IPS-18c (cell line): ENCODE data around the gene PCBP2.
"Not testable (repeated sequence)": the region's sequence is repeated elsewhere in the genome, so short reads cannot be mapped to it uniquely, and the experiment has no call there.

Experiments
- H3K4me3 ChIP-seq: 2 replicates; pipeline ENCODE4 v1.7.0; 2013; ENCODE audit warnings: low read depth, mild to moderate bottlenecking, low read length, moderate library complexity; ENCODE audit not compliant: insufficient read depth
- H3K9me3 ChIP-seq: one replicate; pipeline ENCODE4 v1.6.1; 2013; ENCODE audit warnings: mild to moderate bottlenecking, low read length, moderate library complexity; ENCODE audit not compliant: control insufficient read depth, insufficient read depth

PCBP2 gene

DNA sequence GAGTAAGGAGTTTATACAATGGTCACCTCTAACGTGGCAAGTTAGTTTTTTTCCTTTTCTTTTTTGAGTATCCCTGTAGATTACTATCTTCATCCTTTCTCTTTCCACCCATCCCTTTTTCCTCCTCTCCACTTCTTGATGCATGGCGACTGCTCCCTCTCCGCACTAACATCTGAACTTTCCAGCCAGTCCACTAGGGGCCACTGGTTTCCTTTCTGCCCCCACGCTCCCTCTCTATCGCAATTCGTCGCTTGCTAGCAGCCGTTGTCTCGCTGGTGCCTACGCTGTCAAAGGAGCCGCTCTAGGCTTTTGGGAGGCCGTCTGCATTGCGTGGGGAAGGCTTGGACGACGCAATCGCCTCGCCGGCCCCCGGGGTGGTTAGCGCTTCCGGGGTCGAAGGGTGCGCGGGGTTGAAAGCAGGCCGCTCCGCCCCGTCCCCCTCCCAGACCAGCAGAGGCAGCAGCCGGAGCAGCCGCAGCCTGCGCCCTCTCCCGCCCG is at the start of gene PCBP2:
Gene PCBP2, plus strand, starts transcription at position 442 of the 498 bp plus-strand sequence. CDS start 2,699 bp downstream, outside the sequence.
- peak within 1 kb of the TSS; percentile 77 for H3K4me3 ChIP-seq
- H3K9me3 ChIP-seq, result no peaks in the 10 kb centered on the region

DNA sequence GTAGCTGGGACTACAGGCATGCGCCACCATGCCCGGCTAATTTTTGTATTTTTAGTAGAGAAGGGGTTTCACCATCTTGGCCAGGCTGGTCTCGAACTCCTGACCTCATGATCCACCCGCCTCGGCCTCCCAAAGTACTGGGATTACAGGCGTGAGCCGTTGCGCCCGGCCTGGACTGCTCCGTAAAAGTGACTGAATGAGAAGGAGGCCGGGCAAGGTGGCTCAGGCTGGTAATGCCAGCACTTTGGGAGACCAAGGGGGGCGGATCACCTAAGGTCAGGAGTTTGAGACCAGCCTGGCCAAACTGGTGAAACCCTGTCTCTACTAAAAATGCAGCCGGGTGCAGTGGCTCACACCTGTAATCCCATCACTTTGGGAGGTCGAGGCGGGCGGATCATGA is 49.6 kb upstream of the PCBP2 start:
- not testable (repeated sequence) for H3K4me3 ChIP-seq

DNA sequence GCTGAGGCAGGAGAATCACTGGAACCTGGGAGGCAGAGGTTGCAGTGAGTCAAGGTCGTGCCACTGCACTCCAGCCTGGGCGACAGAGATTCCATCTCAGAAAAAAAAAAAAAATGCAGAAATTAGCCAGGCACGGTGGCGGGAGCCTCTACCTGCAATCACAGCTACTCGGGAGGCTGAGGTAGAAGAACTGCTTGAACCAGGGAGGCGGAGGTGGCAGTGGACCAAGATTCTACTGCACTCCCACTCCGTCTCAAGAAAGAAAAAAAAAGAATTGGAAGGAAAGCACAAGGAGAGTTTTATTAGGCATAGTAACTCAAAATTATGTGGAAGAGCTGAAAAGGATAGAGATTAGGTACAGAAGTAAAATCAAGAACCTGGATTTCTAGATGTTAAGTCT is 49.0 kb upstream of the PCBP2 start:
- Histone ChIP-seq H3K4me3 (no peak overlapping the region), H3K9me3 (peaks cover 2% of the 10 kb centered on the region)

More for the DNA sequence above, 49.6 kb upstream of the PCBP2 start:
- not testable (repeated sequence) for H3K9me3 ChIP-seq

DNA sequence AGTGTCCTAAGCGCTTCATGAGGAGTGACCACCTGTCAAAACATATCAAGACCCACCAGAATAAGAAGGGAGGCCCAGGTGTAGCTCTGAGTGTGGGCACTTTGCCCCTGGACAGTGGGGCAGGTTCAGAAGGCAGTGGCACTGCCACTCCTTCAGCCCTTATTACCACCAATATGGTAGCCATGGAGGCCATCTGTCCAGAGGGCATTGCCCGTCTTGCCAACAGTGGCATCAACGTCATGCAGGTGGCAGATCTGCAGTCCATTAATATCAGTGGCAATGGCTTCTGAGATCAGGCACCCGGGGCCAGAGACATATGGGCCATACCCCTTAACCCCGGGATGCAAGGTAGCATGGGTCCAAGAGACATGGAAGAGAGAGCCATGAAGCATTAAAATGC is 41.0 kb upstream of the PCBP2 start:
- no peak overlapping the region for H3K4me3 ChIP-seq

DNA sequence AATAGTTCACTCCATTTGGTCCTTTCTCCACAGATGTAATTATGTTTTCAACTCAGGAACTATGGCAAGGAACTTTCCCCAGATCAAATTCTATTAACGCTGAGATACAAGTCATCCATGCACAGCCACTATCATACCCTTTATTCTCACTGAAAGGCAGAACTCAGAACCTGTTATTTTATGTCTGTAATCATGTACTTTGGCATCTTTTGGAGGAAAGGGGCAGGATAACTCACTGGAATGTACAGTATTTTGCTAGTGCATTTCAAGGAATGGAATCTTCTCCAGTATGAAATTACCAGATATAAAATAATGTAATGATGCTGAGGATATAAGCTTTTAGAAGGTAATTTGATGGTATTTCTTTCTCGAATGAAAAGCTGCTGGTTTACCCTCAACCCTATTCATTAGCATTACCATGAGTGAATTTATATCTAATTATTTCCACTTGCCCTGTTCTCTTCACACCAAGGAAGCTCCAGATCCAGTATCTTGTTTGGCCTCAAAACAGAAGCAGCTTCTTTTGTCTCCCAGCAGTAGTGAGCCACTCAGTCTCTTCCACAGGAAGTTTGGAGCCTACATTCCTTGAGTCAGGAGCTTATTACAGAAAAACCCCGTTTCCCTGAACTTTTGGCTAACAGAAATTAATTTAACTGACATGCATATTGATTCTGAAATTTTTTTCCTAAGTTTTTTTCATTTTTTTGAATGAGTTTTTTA is 38.3 kb upstream of the PCBP2 start:
- Histone ChIP-seq H3K4me3 (no peak overlapping the region), H3K9me3 (no peaks in the 10 kb centered on the region)

More for the DNA sequence above, 41.0 kb upstream of the PCBP2 start:
- no peaks in the 10 kb centered on the region for H3K9me3 ChIP-seq

DNA sequence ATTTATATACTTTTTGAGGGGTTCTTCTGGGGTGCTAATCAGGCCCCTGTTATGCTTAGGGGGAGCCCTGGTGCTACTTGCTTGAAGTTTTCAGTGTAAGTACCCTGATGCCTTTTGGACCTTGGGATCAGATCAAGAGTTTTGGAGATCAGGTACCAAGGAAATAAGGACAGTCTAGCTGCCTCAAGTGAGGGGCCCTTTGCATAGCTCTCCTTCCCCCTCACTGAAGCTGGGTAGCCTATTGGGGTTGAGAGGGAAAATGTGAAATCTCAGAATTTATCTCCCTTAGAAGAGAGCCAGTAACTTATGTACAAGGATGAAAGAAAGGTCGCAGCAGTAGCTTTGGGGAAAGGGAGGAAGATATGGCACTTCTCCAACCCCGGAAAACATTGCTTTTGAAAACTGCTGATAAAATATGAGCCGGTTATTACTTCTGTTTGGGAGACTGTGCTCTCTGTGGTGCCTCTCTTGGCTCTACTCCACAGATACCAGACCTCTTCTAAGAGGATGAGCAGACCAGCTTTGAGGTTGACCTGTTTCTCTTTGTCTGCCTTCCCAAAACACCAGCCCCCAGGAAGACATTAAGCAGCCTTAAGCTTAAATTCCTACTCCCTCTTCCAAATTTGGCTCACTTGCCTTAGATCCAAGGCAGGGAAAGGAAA is 37.0 kb upstream of the PCBP2 start:
- Histone ChIP-seq H3K4me3 (no peak overlapping the region), H3K9me3 (no peaks in the 10 kb centered on the region)

DNA sequence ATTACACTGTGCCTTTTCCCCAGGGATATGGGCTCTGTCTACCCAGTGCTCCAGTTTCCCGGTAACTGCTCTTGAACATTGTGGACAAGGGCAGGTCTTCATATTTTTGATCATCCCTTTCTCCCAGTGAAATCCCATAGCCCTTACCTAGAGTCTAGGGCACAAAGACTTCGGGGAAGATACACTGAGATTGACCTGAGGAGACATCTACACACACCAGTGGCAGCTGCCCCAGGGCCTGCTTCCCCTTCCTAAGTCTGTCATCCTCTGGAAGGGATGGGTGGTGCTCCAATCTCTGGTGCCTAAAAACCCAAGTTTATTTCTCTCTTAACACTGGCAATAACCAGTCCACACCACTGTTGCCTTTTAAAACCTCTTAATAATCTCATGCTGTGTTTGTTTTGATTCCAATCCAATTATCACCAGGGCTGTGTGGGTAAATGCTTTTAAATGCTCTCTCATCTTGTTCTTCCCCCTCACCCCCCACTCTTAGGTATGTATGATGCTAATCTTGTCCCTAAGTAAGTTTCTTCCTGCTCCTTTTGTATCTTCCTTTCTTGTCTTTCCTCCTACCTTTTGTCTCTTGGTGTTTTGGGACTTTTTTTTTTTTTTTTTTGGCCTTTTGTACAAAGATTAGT is 36.0 kb upstream of the PCBP2 start:
- not testable (repeated sequence) for H3K4me3 ChIP-seq, H3K9me3 ChIP-seq

DNA sequence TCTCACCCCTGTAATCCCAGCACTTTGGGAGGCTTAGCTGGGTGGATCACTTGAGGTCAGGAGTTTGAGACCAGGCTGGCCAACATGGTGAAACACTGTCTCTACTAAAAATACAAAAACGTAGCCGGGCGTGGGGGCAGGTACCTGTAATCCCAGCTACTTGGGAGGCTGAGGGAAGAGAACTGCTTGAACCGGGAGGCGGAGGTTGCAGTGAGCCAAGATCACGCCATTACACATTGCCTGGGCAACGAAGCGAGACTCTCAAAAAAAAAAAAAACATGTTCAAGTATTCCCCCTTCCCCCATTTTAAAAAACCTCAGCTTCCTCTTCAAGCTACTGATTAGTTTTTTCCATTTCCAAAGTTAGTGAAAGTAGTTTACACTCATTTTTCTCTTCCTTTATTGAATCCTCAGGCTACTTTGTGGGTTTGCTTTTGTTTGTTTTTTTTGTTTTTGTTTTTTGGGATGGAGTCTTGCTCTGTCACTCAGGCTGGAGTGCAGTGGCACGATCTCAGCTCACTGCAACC is 34.5 kb upstream of the PCBP2 start:
- H3K4me3 ChIP-seq, H3K9me3 ChIP-seq: not testable (repeated sequence)

DNA sequence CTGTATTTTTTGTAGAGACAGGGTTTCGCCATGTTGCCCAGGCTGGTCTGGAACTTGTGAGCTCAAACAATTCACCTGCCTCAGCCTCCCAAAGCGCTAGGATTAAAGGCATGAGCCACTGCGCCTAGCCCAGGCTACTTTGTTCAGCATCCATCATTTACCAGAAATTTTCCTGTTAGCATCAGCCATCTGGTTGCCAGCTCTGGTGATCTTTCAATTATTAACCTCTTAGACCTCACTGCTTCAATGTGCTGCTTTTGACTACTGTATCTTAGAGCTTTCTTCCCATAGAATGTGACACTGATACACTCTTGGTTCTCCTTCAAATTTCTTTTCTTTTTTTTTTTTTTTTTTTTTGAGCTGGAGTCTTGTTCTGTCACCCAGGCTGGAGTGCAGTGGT is 33.7 kb upstream of the PCBP2 start:
- Histone ChIP-seq H3K9me3 (no peaks in the 10 kb centered on the region), H3K4me3 (no peak overlapping the region)

DNA sequence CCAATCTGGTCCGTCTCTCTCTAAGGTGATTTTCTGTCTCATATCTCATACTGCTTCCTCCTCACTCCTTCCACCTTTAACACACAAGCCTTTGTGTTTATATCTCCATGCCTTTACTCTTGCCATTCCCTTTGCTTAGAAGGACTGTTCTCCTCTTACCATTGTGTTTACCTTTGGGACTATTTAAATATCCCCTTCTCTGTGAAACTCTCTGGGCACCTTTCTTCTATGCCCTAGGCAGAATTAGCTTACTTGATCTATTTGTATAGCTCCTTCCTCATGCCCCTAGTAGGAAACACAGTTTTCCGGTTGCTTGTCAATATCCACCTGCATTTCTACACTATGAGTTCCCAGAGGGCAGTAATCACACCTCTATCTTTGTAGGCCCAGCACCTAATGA is 32.1 kb upstream of the PCBP2 start:
- Histone ChIP-seq H3K4me3 (no peak overlapping the region), H3K9me3 (no peaks in the 10 kb centered on the region)

DNA sequence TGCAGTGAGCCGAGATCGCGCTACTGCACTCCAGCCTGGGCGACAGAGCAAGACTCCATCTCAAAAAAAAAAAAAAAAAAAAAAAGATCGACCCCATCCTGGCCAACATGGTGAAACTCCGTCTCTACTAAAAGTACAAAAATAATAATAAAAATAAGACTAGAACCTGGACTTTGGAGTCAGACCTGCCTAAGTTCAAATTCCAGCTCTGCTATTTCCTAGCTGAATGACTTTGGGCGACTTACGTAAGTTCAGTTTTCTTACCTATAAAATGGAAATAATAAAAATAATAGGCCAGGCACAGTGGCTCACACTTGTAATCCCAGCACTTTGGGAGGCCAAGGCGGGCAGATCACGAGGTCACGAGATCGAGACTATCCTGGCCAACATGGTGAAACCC is 29.7 kb upstream of the PCBP2 start:
- H3K4me3 ChIP-seq, H3K9me3 ChIP-seq: not testable (repeated sequence)

DNA sequence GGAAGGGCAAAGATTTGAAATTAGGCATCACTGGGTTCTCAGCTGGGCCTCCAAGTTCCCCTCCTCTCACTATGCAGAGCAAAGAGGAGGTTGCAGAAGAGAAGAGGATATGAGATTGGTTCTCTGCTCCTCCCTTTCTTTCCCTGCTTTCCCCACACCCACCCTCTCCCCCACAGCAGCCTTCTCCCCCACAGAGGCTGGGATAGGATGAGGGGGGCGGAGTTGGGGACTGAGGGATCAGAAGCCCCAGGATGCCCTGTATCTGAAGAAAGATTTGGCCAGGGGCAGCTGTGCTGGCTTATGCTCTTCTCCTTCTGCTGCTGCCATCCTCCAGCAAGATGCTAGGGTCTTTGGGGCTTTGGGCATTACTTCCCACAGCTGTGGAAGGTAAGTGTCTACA is 28.3 kb upstream of the PCBP2 start, which contains the start of gene AMHR2:
Gene AMHR2, plus strand, starts transcription at position 259 of the 400 bp plus-strand sequence. Its CDS starts 80 bp downstream, at position 339.
- H3K4me3 ChIP-seq, result no peak within 1 kb of the TSS
- no peaks in the 10 kb centered on the region for H3K9me3 ChIP-seq

DNA sequence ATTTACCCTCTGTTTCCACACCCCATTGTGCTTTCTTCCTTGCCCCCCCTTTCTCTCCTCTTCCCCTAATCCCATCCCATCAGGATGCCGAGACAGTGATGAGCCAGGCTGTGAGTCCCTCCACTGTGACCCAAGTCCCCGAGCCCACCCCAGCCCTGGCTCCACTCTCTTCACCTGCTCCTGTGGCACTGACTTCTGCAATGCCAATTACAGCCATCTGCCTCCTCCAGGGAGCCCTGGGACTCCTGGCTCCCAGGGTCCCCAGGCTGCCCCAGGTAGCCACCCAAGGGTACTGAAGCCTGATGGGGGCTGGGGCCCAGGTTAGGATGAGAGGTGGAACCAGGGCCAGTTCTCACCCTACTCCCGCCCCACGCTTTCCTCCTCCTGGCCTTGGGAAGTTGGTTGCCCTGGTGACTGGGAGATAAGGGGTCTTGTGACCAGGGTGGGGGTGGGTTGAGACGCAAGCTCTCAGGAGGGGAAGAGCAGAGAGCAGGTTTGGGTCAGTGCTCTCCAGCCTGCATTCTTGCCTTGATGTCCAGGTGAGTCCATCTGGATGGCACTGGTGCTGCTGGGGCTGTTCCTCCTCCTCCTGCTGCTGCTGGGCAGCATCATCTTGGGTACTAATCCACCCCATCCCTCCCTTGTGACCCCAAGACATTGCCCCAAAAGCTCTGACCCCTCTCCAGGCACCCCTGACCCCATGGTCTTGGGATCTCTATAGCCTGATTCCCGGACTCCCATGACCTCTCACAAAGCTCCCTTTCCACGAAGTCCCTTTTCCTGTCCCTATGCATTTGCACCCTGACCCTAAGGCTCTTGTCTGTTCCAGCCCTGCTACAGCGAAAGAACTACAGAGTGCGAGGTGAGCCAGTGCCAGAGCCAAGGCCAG is 27.0 kb upstream of the PCBP2 start:
- no peak overlapping the region for H3K4me3 ChIP-seq
- H3K9me3 ChIP-seq, result no peaks in the 10 kb centered on the region

DNA sequence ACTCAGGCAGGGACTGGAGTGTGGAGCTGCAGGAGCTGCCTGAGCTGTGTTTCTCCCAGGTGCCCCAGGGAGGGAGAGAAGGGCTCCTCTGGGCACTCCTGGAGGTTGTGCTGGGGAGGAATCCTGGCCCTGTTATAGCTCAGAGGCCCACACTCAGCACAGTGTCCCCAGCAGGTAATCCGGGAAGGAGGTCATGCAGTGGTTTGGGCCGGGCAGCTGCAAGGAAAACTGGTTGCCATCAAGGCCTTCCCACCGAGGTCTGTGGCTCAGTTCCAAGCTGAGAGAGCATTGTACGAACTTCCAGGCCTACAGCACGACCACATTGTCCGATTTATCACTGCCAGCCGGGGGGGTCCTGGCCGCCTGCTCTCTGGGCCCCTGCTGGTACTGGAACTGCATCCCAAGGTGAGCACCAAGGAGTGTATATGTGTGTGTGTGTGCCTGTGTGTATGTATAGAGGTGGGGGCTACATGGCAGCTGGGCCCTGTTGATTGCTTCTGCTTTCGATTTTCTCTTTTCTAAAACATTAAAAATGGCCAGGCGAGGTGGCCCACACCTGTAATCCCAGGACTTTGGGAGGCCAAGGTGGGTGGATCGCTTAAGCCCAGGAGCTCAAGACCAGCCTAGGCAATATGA is 26.3 kb upstream of the PCBP2 start:
- Histone ChIP-seq H3K4me3 (no peak overlapping the region), H3K9me3 (no peaks in the 10 kb centered on the region)

DNA sequence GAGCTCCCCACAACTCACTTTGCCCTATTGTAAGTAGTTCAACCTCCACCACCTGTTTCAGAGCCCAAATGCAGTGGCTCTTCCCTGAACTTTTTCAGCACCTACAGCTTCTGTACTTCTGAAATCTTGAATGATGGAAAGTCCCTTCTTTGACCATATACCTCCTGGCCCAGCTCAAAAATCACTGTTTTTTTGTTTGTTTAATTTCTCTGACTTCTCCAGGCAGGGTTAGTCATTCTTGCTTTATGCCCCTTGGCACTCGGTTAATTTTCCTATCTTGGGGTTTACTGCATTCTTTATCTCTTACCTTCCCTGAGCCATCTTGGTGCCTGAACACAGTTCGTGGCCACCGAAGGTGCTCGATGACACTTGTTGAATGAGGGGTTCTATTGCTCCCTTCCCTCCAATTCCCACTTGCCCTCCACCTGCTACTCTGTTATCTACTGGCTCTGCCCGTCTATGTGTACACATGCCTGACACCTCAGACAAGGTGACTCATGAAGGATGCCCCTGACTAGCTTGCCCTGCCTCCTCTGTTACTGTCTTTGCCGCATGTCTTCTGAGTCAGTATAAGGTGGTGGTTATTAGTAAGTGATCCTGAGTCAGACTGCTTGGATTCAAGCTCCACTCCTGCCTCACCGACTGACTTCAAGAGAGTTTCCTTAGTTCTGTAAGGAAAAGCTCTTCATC is 23.9 kb upstream of the PCBP2 start:
- Histone ChIP-seq H3K4me3 (no peak overlapping the region), H3K9me3 (no peaks in the 10 kb centered on the region)

DNA sequence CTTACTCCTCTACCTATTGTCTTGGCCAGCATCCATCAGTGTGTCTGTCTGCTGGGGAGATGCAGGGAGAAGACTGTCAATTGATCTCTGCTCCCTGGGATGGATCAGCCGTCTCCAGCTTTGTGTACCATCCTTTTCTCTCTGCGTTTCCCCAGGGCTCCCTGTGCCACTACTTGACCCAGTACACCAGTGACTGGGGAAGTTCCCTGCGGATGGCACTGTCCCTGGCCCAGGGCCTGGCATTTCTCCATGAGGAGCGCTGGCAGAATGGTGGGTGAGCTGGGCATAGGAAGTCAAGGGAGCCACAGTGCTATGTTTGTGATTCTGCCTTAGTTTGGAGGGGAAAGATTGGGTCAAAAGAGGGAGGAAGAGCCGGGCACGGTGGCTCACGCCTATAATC is 23.2 kb upstream of the PCBP2 start:
- H3K9me3 ChIP-seq, result no peaks in the 10 kb centered on the region
- H3K4me3 ChIP-seq, result no peak overlapping the region
